ENCODE data around the gene RPRD2.
"Not testable (repeated sequence)": the region's sequence is repeated elsewhere in the genome, so short reads cannot be mapped to it uniquely, and the experiment has no call there.

RPRD2 gene

DNA sequence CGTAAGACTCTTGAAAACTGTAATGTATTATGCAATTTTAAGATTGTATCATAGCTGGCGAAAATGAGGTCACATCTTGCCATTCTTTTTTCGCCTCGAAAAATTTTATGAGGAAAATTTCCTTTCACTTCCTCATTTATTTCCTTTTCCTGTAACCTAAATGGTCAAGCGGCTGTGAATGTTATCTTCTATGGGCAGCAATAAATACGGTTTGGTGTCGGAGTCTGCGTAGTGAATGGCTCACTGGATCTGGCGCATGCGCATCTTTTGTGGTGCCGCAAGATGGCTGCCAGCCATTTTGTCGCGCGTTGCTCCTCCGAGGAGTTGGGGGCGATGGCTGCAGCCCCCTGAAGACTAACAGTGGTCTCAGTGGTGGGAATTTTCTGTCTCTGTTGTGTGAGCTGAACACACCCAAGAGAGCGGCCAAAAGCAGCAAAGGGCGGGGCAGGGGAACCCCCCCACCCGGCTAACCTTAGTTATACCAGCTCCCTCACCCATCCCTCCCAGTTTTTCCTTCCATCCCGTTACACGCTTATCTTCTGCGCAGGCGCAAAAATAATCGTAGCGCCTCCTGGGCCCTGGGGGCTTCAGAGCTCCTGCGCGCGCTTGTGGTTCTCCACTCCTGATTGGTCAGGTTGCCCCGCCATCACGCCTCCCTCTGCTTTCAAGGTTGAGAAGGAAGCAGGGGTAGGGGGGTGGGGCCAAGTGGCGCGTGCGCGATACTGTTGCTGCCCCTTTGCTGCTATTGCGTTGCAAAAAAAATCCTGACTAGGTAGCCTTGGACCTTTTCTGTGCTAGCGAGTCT is at the start of gene RPRD2:
RPRD2 (plus strand) TSS at position 722 of the 805 bp plus-strand sequence. CDS start 568 bp downstream, outside the sequence.
- DNase-seq: peak; percentile 99

DNA sequence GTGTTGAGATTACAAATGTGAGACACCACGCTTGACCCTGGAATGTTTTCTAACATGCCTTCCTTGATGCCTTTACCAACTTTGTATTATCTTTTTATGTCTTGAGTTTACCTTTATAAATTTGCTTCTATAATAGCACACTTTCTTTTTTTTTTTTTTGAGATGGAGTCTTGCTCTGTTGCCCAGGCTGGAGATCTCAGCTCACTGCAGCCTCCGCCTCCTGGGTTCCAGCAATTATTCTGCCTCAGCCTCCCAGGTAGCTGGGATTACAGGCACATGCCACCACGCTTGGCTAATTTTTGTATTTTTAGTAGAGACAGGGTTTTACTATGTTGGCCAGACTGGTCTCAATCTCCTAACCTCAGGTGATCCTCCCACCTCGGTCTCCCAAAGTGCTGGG is 49.3 kb upstream of the RPRD2 start:
- DNase-seq: not testable (repeated sequence)

DNA sequence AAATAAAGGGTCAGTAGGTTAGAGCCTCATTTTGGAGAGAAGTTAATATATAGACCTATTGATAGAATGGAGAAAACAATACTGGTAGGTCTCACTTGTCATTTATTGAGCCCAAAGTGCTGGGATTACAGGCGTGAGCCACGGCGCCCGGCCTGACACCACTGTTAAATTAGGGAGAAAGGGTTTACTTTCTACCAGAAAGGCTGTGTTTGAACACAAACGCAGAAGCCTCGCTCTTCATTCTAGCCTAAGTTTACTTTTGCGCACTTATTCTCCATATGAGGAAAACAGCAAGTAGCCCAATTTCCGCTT is 43.3 kb upstream of the RPRD2 start:
- DNase-seq: no peak

DNA sequence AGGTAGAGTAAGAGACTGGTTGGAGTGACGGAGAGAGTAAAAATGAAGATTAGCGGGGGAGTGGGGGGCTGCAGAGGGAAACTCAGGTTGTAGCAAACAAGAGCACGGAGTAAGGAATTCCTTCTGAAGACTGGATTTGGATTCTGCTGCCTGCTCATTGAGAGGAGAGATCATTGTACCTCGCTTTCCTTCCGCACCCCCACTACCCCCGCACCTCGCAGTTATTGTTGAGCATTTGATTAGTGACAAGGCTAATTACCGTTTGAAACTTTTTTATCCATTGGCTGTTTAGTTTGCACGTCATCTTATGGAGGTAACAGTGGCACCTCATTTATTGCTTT is 42.2 kb upstream of the RPRD2 start:
- no peak for DNase-seq

DNA sequence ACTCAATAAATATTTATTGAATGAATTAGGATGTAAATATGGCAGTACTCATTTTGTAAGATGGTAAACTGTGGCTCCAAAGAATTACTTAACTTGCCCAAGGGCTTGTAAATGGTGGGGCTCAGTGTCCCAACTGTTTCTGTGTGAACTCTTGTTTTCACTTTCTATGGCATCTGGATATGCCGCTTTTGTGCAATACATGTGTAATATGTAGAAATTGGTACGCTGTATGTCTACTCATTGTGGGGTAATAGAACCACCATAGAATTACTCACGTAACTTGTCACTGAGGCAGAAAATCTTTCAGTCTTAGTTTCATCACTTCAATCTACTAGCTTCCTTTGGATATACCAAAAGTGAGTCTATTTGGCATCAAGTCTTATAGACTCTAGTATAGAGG is 41.6 kb upstream of the RPRD2 start:
- DNase-seq: no peak

DNA sequence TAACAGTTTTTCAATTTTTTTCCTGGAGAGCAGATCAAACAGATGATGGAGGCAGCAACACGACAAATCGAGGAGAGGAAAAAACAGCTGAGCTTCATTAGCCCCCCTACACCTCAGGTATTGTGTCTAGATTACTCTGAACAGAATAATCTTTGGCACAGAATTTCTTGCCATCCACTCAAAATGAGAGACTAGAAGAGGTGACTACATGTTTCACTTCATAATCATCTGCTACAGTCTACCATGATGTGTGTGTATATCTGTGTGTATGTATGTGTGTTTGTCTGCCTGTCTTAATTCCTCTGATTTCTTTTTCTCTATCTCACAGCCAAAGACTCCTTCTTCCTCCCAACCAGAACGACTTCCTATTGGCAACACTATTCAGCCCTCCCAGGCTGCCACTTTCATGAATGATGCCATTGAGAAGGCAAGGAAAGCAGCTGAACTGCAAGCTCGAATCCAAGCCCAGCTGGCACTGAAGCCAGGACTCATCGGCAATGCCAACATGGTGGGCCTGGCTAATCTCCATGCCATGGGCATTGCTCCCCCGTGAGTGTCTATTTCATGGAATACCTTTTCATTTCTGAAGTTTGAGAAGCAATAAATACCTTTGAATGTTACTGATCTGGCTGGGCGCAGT is 31.2 kb upstream of the RPRD2 start:
- no peak for DNase-seq

DNA sequence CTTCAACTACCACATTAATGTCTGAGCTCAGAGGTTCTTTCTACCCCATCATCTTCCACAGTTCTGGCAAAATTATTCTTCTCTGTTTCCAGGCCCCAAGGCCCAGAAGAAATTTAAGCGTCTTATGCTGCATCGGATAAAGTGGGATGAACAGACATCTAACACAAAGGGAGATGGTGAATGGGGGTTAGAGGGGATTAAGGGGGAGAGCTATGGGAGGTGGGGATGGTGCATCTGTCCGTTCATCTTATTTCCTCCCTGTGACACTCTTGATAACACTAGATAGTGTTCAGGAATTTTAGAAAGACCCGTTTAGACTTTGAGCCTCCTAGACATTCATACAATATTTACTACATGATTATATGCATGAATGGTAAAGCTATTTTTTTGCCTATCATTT is 17.6 kb upstream of the RPRD2 start:
- no peak for DNase-seq

DNA sequence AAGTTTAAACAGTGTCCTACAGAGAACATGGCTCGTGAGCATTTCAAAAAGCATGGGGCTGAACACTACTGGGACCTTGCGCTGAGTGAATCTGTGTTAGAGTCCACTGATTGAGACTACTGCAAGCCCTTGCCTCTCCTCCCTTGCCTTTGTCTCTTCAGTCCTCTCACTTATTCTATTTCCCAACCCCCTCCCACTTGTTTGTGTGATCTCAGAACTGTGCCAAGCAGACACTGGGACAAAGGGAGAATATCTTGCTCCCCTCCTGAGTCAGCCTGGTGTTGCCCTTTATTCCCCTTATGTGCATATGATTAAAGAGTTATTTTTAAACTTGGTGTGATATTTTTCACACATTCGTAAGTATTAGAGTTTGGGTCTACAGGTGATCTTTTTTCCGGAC is 11.1 kb upstream of the RPRD2 start:
- DNase-seq: no peak

DNA sequence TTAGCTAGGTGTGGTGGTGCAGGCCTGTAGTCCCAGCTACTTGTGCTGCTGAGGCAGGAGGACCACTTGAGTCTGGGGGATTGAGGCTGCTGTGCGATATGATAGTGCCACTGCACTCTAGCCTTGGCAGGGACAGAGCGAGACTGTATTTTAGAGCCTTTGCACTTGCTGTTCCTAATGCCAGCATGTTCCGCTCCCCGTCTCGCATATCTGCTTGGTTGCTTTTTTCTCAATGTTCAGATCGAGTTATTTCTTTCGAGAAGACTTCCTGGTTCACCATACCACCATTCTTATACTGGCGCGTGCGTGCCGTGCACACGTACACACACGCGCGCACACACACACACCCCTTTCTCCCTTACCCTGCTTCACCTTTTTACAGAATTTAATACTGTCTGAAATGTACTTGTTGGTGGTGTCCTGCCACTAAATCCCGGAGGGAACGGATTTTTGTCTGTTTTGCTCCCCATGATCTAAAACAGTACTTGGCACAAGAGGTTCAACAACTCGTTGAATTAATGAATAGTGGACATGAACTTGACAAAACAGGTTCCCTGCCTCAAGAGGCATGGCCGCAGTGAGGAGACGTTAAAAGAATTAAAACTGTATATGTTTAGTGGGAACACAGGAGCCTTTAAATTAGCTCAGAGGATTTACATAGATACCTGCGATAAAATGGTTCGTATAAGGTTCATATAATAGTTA is 1.1 kb upstream of the RPRD2 start:
- no peak for DNase-seq

DNA sequence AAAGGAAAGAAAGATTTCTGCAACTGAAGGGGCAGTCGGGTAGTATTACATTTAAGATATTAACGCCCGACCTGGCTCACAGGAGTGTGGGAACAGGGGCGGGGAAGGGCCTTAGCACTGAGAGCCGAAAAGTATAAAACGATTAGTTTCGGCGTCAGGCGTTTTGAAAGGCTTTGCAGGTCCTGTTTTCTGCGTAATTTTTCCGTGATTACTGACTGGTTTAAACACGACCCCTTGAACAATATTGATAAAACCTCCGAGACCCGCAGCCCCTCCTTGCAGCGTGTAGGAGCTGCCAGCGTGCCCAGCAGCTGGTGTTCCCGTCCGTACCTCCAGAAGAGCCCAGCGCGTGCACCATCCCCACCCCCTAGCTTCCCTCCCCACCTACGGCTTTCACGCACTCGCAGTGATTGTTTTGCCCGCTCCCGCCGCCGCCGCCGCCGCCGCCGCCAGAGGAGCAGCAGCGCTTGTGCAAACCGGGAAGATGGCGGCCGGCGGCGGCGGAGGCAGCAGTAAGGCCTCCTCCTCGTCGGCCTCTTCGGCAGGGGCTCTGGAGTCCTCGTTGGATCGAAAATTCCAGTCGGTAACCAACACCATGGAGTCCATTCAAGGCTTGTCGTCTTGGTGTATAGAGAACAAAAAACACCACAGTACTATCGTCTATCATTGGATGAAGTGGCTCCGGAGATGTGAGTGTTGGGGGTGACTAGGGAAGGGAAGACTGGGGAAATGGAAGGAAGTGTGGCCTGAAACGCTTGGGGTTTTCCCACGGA is 470 bp downstream of the RPRD2 start:
- DNase-seq: peak; percentile 63

DNA sequence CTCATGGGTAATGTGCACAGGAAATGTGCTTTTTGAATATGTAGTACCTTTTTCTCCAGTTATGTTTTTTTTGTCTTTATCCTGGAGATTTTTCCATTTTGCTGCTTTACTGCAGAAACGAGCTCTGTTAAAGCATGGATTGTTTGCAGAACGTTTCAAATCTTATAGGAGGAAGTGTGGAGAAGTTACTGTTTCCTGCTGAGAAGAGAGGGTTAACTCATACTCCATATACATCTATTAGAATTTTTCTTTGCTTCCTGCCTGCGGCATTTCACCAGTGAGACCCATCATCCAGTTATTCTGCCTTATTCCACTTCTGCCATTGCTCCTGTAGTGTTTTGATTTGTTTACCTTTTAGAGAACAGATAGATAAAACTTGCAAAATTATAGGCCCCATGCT is 2.0 kb downstream of the RPRD2 start:
- no peak for DNase-seq

DNA sequence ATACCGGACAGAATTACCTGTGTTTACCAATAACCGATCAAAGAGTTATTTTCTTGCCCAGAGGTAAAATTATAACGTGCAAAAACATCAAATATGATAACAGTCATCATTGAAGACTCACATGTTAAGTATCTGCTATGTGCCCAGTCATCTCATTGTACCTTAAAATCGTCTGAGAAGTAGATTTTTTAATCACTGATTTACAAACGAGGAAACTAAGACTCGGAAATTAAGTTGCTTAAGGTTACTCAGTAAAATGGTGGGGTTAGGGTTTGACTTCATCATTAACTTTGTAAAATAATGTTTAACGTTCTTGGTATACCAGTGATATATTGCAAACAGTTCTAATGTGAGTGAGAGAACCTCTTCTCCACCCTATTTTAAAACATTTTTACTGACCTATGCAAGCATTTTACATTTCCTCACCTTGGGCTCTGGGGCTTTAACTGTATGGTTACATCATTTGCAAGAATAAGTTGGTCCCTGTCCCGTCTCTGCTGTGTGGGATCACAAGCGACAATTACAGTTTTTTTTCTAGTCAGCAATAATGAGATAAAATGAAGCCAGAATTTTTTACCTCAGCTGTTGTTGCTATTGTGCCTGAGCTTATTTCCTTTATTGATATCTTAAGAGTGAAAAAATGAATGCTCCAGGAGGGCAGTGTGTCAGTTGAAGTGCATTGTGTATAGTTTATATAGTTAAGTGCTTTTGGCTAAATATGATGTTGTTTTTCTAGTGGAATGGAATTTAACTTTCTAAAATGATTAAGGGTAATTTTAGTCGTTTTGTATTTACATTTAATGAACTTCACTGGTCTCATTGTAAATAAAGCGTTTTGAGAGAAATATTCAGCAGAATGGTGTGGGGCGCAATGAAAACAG is 2.7 kb downstream of the RPRD2 start:
- DNase-seq: no peak

DNA sequence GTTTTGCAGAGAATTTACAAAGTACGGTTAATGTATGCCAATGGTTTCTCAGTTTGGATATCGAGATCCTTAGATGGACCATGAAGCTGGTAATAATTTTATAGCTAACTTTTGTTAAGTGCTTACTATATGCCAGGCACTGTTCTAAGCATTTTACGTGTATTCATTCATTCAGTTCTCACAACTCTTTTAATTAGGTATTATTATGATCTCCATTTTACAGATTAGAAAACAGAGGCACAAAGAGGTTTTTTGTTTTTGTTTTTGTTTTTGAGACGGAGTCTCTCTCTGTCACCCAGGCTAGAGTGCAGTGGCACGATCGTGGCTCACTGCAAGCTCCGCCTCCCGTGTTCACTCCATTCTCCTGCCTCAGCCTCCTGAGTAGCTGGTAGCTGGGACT is 7.2 kb downstream of the RPRD2 start:
- no peak for DNase-seq

DNA sequence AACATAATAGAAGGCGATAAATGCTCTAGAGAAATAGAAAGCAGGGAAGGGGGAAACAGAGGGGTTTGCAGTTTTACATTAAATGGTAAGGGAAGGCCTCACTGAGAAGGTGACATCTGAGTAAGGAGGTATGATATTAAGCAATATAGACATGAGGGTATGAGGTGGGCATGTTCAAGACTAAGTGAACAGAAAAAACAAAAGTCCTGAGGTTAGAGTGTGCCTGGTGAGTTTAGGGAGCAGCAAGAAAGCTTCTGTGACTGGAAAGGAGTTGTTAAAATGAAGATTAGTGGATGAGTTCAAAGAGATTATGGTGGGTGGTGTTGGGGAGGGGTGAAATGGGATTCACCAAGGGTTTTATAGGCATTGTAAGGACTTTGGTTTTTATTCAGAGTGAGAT is 8.6 kb downstream of the RPRD2 start:
- DNase-seq: no peak

DNA sequence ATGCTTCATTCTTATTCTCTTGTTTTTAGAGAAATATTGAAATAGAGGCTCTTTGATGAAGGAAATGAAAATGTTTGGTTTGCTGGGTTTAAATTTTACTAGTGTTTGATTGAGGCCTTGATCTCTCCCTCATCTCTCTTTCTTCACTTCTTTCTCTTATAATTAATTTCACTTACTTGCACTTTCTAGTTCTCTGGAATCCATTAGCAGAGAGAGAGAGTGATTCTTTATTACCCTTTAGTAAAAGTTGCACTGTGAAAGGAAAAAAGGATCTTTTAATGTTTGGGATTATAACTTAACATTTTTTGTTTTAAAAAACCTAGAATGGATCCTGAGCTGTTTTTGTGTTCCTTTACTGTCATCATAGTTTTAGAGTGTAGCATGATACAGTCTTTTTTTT is 12.2 kb downstream of the RPRD2 start:
- DNase-seq: no peak

DNA sequence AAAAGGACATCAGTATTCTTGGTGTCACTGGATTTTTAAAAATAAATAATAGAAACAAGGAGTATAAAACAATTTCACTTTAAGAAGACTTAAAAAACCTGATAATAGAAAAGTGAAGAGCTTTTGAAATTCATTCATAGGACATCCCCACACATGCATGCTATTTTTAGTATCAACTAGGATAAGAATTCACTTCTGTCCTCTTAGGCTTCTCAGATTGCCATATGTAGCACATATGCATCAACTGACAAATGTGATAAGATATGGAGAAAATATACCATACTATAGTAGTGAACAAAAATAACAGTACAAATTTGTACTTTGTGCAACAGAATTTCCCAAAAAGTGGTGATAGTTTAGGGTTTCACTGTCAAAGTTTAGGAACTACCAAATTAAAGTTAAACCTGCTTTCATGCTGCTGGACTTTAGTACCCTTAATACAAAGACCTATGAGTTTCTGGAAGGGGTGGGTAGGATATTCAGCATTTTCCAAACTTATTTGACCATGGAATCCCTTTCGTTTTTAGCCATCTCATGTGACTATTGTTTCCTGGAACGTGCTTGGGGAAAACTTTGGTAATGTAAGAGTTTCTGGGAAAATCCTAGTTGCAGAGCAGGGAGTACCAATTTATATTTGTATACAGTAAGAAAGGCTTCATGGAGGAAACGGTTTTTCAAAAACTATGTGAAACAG is 19.8 kb downstream of the RPRD2 start:
- DNase-seq: no peak

DNA sequence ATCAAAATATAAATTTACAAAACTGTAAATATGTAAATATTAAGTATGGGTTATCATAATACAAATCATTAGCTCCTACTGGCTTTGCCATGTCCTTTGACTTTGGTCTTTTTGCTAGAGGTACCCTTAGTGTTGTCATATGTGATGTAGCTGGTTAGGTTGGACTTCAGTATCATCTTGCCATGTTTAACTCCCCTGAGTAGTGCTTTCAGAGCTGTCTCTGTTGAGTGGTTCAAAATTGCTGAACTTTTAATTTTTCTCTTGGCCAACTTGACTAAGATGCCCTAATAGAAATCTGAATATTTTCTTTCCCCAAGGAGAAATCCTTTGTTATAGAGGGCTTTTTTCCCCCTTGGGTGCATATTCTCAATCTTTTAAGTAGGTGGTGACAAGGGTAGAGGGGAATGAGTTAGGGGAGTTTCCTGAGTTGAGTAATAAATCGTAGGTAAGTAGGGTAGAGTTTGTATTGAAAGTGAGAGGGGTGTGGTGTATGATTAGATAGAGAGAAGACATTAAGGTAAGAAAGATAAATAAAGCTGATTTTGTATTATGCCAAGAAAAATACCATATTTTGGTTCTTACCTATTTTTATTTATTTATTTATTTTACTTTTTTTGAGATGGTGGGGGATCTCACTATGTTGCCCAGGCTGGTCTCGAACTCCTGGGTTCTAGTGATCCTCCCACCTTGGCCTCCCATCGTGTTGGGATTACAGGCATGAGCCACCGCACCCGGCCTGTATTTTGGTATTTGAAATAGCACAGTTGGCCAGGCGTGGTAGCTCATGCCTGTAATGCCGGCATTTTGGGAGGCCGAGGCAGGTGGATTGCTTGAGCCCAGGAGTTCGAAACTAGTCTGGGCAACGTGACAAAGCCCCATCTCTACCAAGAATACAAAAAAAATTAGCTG is 21.8 kb downstream of the RPRD2 start:
- DNase-seq: no peak

DNA sequence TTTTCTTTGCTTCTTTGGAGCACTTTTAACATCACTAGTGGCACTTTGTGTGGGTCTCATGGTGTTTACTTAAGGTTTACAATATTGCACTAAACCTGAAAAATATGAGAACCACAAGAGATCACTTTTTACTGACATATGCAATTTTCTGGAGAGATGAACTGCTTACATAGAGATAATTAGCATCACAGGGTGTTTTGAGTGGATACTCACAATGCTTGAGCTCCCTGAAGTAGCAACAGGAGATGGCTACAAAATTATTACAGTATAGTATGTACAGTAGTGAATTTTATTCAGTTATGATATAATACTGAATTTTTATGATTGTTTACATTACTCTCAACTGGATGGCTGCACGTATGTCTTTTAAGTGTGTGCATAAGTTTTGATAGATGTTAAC is 22.6 kb downstream of the RPRD2 start:
- no peak for DNase-seq

DNA sequence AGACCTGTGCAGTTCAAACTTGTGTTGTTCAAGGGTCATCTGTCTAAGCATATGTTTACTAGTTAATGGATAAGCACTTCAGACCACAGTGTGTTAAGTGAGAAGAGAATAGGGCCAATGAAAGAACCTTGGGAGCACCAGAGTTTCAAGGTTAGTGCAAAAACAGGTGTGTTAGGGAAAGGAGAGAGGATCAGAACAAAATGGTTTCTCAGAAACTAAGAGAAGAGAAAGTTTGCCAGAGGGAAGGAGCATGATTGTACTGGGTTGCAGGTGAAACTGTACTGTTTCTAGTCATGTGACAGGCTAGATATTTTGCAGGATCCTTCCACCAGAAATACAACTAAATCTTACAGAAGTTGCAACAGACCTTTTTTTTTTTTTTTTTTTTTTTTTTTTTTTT is 23.3 kb downstream of the RPRD2 start:
- no peak for DNase-seq

DNA sequence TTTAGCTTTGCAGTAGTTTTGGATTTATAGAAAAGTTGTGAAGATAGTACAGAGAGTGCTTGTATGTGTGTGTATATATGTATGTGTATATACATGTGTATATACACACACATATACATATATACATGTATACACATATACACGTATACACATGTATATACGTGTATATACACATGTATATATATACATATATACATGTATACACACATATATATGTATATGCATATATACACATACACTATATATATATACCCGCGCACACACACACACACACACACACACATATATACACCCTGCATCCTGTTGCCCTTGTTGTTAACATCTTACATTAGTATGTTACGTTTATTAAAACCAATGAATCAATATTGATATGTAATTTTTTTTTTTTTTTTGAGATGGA is 24.3 kb downstream of the RPRD2 start:
- no peak for DNase-seq

DNA sequence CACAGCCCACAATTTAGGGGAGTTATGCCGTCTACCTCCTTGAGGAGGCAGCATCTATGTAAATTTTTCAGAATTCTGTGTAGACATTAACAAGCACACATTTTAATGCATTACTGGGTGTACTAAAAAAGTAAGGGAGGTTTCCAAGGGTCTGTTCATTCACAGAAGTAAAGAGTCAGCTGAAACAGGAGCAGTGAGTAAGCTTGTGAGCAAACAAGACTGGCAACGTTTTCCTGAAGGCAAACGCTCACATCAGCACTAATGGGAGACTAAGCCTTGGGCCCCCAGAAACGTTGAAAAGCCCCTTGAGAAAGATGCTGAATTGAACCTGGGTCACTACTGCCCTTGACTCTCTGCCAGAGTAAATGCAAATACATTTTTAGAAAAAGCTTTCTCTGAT is 25.7 kb downstream of the RPRD2 start:
- DNase-seq: no peak
